ENCODE data around the gene SLC38A3. TPM values are rescaled to one million over a fixed set of nuclear protein-coding genes. Genes with fewer than 3 reads are reported as not detected.

SLC38A3 gene
- total and polyA plus RNA-seq, 2 donors (not counting 1 experiment from before 2014, with no cell fraction given), result not detected

GRCh38 chr3:50221051-50221410, 16.0 kb downstream of the SLC38A3 start:
- WGBS (ENCODE audit: insufficient coverage), result 25% methylated on average over 3 of the region's 4 CpGs
- H3K4me1 ChIP-seq (ENCODE audit: control insufficient read depth in 2 of 2, insufficient read depth in 2 of 2, low read length in 2 of 2), result peaks cover 0 to 3% of the 10 kb centered on the region in 2 donors
- peaks cover 10% of the 10 kb centered on the region for H3K27me3 Mint-ChIP-seq
- CTCF ChIA-PET, result interaction anchor here (0.7 to 15.2 kb wide), 5 partner anchors 25 to 99 kb away, joined by 3 to 214 read pairs (median 4); partner anchors contain the start of gene GNAT1
- no peak overlapping the region for H3K27ac ChIP-seq (ENCODE audit: low read length in 2 of 2)
- TF ChIP-seq, protein P1, sequence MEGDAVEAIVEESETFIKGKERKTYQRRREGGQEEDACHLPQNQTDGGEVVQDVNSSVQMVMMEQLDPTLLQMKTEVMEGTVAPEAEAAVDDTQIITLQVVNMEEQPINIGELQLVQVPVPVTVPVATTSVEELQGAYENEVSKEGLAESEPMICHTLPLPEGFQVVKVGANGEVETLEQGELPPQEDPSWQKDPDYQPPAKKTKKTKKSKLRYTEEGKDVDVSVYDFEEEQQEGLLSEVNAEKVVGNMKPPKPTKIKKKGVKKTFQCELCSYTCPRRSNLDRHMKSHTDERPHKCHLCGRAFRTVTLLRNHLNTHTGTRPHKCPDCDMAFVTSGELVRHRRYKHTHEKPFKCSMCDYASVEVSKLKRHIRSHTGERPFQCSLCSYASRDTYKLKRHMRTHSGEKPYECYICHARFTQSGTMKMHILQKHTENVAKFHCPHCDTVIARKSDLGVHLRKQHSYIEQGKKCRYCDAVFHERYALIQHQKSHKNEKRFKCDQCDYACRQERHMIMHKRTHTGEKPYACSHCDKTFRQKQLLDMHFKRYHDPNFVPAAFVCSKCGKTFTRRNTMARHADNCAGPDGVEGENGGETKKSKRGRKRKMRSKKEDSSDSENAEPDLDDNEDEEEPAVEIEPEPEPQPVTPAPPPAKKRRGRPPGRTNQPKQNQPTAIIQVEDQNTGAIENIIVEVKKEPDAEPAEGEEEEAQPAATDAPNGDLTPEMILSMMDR (IDR thresholded peaks at IDR 0.05), result no peak
- TF ChIP-seq EZH2 (IDR thresholded peaks at IDR 0.05; ENCODE audit: borderline replicate concordance, insufficient read depth, low read depth, low read length, poor library complexity, severe bottlenecking), result no peak
- no peak overlapping the region for H2AFZ ChIP-seq (ENCODE audit: insufficient read depth, low read depth, low read length, poor library complexity, severe bottlenecking)
- peaks cover 5% of the 10 kb centered on the region for H3K4me1 Mint-ChIP-seq
- H3K4me3 ChIP-seq (ENCODE audit: control extremely low read depth in 1 of 5, extremely low read depth in 1 of 5, insufficient read depth in 1 of 5, low read depth in 2 of 5, low read length in 4 of 5), result no peak overlapping the region
- peaks cover 0 to 5% (median 0%) of the 10 kb centered on the region in 4 experiments for H3K27me3 ChIP-seq (replicated peaks in 1 of 4; ENCODE audit: control extremely low read depth in 1 of 4, control insufficient read depth in 3 of 4, insufficient read depth in 4 of 4, low read length in 3 of 4)
- H3K9ac ChIP-seq (ENCODE audit: low read length), result no peak overlapping the region
- no peak overlapping the region for H3K27ac Mint-ChIP-seq
- no peaks in the 10 kb centered on the region for H4K20me1 ChIP-seq (ENCODE audit: control insufficient read depth, insufficient read depth, low read length, poor library complexity, severe bottlenecking)
- intact Hi-C loops (cut with micrococcal nuclease), result no loop called here
- H3K79me2 ChIP-seq (ENCODE audit: control insufficient read depth, insufficient read depth, low read length), result no peaks in the 10 kb centered on the region
- DNase-seq (no peak), ATAC-seq (ENCODE audit: low read depth) (no peak)
- H3K9me3 Mint-ChIP-seq (ENCODE audit: insufficient read depth), result no peaks in the 10 kb centered on the region
- H3K9me3 ChIP-seq (ENCODE audit: control extremely low read depth in 1 of 3, control insufficient read depth in 2 of 3, insufficient read depth in 1 of 3, low read length in 2 of 3), result peaks cover 0 to 2% (median 0%) of the 10 kb centered on the region in 3 donors
- H3K4me3 Mint-ChIP-seq, result no peak overlapping the region
- no peaks in the 10 kb centered on the region for H3K36me3 ChIP-seq (replicated peaks in 1 of 2; ENCODE audit: control extremely low read depth in 1 of 2, control insufficient read depth in 1 of 2, extremely low read depth in 1 of 2, insufficient read depth in 2 of 2, low read length in 1 of 2)
- H3K4me2 ChIP-seq (replicated peaks; ENCODE audit: low read depth, low read length, poor library complexity, severe bottlenecking), result no peak overlapping the region
- POLR2A ChIA-PET, result interaction anchor here (0.6 kb wide), 1 partner anchor 16 kb away, joined by 6 read pairs; no protein-coding TSS in a partner anchor

DNA sequence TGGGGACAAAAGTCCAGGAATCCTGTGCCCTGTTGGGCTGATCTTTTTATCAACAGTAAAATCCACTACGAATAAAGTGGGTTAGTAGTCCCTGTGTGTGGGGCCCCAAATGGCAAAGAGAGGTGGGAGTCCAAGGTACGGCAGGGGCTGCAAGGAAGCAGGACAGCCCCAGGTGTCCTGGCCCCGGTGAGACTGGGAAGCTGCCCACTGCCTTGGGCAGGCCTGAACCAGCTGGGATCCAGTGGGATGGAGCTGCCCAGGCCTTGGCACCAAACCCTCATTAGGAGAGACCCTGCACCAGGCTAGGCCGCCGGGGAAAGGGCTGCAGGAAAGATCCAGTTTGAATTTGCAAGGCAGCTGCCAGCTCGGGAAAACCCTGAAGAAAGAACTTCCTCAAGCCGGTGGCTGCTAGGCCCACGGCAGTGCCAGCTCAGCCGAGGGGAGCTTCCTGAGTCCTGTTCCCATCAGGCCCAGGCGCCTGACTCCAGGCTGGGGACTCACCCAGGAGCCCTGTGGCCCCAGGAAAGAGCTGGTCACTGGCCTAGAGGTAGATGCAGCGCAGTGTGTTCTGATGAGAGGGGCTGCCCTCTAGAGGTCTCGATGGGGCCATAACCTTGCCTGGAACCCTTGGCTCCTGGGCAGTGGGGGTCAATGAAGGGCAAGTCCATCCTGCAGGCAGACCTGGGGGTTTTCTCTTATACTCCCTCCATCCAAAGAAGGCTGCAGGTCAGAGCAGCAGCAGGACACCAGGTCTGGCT, 16.5 kb downstream of the SLC38A3 start:
- Histone ChIP-seq H3K36me3 (replicated peaks in 1 of 2; ENCODE audit: control extremely low read depth in 1 of 2, control insufficient read depth in 1 of 2, extremely low read depth in 1 of 2, insufficient read depth in 2 of 2, low read length in 1 of 2) (no peaks in the 10 kb centered on the region), H3K9ac (ENCODE audit: low read length) (no peak overlapping the region), H3K79me2 (ENCODE audit: control insufficient read depth, insufficient read depth, low read length) (no peaks in the 10 kb centered on the region), H2AFZ (ENCODE audit: insufficient read depth, low read depth, low read length, poor library complexity, severe bottlenecking) (no peak overlapping the region), H3K4me2 (replicated peaks; ENCODE audit: low read depth, low read length, poor library complexity, severe bottlenecking) (no peak overlapping the region), H3K4me1 (ENCODE audit: control insufficient read depth in 2 of 2, insufficient read depth in 2 of 2, low read length in 2 of 2) (peaks cover 0 to 9% of the 10 kb centered on the region in 2 donors), H3K27ac (ENCODE audit: low read length in 2 of 2) (no peak overlapping the region), H3K27me3 (replicated peaks in 1 of 4; ENCODE audit: control extremely low read depth in 1 of 4, control insufficient read depth in 3 of 4, insufficient read depth in 4 of 4, low read length in 3 of 4) (peaks cover 0 to 5% (median 0%) of the 10 kb centered on the region in 4 experiments), H4K20me1 (ENCODE audit: control insufficient read depth, insufficient read depth, low read length, poor library complexity, severe bottlenecking) (no peaks in the 10 kb centered on the region), H3K4me3 (ENCODE audit: control extremely low read depth in 1 of 5, extremely low read depth in 1 of 5, insufficient read depth in 1 of 5, low read depth in 2 of 5, low read length in 4 of 5) (no peak overlapping the region), H3K9me3 (ENCODE audit: control extremely low read depth in 1 of 3, control insufficient read depth in 2 of 3, insufficient read depth in 1 of 3, low read length in 2 of 3) (no peaks in the 10 kb centered on the region)
- H3K27me3 Mint-ChIP-seq, result peaks cover 10% of the 10 kb centered on the region
- no peak overlapping the region for H3K27ac Mint-ChIP-seq
- no peaks in the 10 kb centered on the region for H3K9me3 Mint-ChIP-seq (ENCODE audit: insufficient read depth)
- ChIA-PET CTCF (interaction anchor here (1.4 to 15.2 kb wide), 4 partner anchors 25 to 99 kb away, joined by 3 to 214 read pairs (median 4); partner anchors contain the start of gene GNAT1), POLR2A (no interaction called here)
- H3K4me3 Mint-ChIP-seq, result no peak overlapping the region
- TF ChIP-seq, protein P1 (IDR thresholded peaks at IDR 0.05), result no peak
- no peak for TF ChIP-seq EZH2 (IDR thresholded peaks at IDR 0.05; ENCODE audit: borderline replicate concordance, insufficient read depth, low read depth, low read length, poor library complexity, severe bottlenecking)
- intact Hi-C loops (cut with micrococcal nuclease), result no loop called here
- H3K4me1 Mint-ChIP-seq, result peaks cover 7% of the 10 kb centered on the region
- DNase-seq (no peak), ATAC-seq (ENCODE audit: low read depth) (no peak)
- WGBS (ENCODE audit: insufficient coverage), result 55% methylated on average over 12 of the region's 12 CpGs

All from B cell (primary cell).